A172 (cell line): Measurements from ENCODE around the gene TXK. TPM values are rescaled to one million over a fixed set of nuclear protein-coding genes. Genes with fewer than 3 reads are reported as not detected.

ENCODE experiments used
- DNase-seq: peaks from one replicate; pipeline ENCODE4 v3.0.0-alpha.2; 2015; ENCODE audit warnings: low spot score
- total RNA-seq: library from RNA; depleted of rRNA; stranded (reverse); fragments of >200 nt; shearing (Covaris generic); gene quantifications from 2 replicates; pipeline ENCODE4 v1.2.3, GENCODE V29; 2014

Gene TXK
- total RNA-seq, 1 experiment from 2014 or later = not detected

DNA sequence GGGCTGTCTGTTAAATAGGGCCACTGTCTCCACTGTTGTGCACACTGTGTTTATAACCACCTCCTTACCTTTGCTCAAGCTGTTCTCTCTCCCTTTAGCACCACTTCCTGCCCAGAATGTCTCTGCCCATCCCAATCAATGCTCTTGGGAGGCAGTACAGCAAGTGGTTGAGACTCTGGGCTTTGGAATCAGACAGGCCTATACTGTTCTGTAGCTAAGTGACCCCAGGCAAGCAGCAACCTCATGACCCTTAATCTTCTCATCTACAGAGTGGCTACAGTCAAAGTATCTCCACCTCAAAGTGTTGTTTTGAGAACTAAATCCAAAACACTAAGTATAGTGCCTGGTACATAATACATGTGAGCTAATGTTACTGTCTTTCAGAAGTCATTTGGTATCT, 3.8 kb upstream of the TXK start:
- DNase-seq = no peak

DNA sequence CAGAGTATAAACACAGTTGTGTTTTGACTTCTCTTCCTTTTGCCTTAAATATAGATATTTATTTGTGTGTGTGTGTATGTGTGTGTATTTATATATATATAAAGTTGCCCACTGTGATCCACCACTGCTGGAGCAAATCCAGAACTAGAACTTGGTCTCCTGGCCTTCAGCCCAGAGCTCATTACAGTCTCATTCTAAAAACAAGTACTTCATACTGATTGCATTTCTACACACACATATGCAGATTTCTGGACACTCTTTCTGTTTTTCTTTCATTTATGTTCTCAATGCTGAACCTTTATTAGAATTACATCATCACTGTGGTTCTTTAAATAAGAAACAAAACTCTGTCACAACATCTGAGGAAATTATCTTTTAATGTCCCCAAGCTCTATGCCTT, 381 bp downstream of the TXK start:
- no peak for DNase-seq

DNA sequence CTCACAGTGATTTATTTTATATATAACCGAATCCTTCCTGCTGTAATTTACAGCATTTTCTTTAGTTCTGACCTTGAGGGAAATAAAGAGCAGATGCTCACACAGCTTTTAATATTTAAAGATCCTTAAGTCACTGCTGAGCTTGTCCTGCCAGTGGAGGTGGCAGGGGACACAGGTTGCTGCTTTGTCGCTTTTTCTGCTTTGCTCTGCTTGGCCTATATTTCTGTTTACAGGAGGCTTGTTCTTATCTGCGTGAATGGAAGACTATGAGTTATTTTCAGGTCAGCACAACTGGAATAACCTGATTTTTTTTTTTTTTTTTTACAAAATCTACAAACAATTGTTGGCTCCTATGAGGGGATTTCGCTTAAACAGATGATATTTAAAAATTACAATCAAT, 2.3 kb downstream of the TXK start:
- DNase-seq = no peak

DNA sequence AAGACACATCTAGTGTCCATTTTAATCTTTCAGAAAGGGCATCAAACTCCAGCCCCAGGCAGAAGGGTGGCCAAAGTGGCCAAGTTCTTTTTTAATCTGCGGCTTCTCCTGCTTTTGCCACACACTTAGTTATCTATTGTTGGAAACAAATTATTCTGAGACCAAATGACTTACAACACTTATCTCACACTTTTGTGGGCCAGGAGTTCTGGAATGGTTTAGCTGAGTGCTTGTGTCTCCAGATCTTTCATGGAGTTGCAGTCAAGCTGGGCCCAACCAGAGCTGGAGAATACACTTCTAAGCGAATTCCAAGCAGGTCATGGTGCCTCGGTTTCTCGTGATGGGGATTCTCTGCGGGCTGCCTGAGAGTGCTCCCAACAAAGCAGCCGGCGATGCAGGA, 4.0 kb downstream of the TXK start:
- no peak for DNase-seq

DNA sequence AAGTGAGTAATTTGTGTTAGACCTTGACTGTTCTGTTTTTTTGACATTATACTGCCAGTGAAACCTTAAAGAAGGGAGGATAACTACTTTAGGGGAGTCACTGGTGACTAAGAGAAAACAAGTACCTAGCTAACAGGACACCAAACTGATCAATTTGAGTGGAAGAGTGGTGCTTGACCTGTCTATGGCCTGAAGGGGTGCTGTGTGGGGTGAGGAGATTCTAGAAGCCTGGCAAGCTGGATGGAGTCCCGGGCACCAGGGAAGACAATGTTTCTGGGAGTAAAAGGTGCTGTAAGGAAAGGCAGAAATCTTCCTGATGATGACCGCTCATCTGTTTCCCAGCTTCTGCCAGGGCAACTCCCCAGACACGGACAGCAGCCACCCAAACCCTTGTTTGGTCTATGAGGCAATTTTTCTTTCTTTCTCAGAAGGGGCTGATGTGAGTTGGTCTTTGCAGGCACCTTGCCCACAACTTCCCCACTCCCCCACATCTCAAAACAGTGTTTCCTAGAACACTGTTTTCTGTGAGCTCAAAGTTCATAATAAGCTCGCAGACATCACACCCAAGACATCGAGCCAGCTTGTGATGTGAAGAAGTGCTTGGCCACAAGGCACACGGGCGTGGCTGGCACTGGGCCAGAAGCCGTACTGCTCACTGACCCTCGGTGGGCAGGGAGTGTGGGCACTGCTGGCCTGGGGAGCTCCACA, 4.6 kb downstream of the TXK start:
- no peak for DNase-seq

DNA sequence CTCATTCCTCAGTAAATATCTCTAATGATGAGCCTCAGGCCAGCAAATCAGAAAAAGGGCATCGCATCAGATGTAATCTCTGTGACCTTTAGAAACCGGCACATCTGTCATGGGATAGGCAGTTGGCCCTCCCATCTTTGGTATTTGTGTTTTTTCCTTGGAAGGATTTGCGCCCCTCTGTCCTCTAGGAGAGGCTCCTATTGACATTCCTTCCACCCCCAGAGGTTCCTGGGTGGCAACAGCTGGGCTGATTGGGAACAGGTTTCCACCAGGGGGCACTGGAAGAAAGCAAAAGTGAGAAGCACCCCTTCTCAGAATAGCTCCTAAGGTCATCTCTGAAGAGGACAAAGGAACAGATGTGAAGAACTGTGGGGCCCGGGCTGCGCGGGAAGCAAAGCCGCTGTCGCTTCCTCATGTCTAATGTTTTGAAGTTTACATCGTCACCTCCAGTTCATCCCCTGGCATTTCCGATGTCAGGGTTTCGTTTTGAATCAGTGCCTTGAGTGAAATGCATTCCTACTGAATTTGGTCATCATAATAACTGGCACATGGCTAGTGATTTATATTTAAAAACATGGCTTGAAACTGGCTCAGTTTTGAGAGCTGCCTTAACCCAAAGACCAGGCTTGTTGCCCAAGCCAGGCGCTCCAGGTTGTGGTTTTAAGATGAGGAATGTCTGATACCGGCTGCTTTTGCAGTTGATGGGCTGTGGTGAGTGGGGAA, 6.2 kb downstream of the TXK start:
- peak; percentile 97 for DNase-seq

DNA sequence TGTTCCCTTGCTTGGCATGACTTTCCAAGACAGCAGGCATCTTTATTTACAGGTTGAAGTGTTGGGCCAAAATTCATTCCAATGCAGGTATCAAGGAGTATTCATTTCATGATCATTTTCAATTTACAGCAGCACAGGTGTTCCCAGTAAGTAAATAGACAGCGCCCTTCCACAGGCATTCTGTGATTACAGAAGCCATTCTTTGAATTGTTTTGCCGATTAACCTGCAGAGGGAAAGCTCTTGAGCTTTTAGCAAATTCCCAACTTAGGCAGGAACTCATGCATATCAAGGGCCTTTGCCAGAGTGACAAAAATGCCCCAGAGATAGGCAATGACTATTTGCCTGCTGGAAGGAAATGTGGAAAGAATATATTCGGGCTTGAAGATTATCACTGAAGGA, 6.8 kb downstream of the TXK start:
- no peak for DNase-seq

DNA sequence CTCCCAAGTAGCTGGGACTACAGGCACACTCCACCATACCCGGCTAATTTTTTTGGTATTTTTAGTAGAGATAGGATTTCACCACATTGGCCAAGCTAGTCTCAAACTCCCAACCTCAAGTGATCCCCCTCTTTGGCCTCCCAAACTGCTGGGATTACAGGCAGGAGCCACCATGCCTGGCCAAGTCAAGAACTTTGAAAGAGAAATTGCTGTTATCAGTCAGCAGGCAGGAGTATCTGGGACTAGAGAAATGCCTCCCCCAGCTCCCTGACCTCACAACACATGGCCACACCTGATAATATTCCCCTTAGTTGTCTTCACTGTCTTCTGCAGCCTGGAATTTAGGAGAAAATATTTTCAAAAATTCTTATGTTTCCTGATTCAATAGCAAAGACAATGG, 7.4 kb downstream of the TXK start:
- DNase-seq = no peak

DNA sequence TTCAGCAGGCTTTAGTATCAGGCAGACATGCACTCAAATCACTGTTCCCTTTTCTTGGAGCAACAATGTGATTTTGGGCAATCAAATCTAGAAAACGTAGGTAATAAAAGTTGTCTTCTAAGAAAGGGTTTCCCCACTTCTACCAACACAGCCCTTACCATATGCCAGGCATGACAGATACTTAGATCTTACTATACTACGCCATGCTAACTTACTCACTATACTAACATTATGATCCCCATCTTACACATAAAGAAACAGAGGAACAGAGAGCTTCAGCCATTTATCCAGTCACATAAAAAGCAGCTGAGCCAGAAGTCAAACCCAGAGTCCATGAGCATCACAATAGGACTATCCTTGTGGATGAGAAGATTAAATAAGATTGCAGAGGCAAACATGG, 9.2 kb downstream of the TXK start:
- DNase-seq = no peak

DNA sequence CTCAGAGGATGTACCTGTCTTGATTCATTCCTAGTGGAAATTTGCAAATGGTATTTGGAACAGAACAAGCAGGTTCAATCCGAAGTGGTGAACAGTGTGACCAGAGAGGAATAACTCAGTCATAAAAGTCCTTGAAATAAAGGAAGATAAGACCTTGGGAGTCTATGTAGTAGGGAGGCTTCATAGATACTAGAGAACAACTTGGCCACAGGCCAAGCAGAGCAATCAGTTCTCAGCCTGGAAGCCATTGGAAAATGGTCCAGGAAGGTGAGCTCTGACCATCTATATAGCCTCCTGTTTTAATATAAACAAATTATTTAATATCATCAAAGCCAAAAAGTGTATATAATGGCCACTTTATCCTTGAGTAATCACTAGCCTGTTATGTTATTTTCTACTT, 11.3 kb downstream of the TXK start:
- DNase-seq = no peak

DNA sequence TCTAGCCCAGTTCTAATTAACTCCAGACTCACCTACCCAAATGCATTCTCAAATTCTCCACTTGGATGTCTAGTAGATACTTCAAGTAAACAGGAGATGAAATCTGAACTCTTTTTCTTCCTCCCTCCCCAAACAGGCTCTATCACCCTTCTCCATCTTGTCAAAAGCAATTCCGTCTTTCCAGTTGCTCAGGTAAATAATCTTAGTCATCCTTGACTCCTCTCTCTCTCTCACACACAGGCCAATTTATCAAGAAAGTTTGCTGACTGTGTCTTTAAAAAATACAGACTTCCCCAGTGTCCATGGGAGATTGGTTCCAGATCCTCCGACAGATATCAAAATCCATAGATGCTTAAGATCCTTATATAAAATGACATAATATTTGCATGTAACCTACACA, 12.9 kb downstream of the TXK start:
- no peak for DNase-seq

DNA sequence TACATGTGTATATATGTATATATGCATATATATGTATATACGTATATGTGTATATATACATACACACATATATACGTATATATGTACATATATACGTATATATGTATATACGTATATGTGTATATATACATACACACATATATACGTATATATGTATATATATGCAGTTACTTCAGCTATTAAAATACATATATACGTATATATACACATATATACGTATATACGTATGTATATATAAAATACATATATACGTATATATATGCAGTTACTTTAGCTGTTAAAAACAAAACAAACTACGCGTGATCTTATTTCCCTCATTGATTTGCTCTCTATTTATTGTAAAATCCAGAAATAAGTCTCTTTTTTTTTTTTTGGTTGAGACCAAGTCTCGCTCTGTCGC, 13.9 kb downstream of the TXK start:
- DNase-seq = no peak

DNA sequence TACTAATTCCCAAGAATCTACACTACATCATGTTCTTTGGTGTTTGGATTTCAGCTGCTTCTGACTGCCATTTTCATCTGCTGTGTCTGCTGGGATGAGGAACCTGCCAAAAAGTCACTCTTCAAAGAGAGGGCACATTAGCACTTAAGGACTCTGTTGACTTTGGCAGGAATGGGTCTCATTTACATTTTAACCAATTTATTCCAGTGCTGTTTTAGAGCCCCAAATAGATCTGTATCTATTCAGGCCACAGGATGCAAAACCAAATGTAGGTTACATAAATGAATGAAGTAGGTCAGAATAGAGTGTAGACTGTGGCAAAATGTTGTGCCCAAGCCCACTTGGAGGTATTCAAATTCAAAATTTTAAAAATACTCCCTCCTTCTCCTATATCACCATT, 14.4 kb downstream of the TXK start:
- DNase-seq = no peak

DNA sequence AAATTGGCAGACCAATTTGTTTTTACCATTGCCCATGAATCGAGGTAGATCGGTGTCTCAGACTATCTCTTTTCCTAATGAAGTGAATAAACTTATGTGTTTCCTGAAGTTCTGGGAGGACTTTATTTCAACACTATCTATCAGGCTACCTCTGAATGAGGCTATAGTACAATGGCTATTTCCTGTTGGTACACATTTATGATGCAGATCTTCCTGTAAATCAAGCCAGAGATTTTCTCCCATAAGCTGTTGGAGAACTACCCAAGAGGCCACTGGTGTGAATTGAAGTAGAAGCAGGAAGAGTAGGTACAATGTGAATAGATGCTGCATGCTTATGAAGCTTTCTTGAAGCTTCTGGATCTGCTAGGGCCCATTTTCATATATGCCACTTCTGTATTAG, 16.0 kb downstream of the TXK start:
- no peak for DNase-seq

DNA sequence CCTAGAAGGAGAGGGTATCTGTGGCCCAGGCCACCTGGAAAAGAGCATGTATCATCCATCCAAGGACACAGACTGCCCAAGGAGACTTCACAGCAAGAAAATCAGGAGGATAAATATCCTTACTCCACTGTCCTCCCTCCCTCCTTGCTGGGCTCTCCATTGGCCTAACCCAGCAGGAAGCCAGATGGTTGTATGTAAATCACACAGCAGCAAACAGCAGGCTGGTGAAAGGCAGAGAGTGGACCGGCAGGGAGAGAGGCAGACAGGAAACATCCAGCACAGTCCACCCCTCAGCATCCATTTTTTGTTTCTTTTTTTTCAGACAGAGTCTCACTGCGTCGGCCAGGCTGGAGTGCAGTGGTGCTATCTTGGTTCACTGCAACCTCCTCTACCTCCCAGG, 17.5 kb downstream of the TXK start:
- DNase-seq = no peak

DNA sequence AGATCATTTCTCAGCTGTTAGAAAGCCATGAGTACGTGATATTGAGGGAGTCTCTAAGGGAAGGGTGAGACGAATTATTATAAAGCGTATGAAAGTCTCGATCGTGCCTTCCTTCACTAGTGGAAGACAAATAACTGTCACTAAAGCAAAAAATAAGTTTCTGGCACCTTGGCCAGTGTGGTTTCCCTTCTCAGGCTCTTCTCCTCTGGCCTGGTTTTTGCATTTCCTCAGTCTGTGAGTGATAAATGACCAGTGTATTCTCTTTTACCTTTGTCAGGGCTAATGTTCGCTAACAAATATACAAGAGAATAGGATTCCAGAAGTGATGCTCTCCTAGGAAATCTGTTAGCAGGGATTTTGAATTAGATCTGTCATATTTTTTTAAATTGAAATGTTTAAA, 19.6 kb downstream of the TXK start:
- DNase-seq = no peak

DNA sequence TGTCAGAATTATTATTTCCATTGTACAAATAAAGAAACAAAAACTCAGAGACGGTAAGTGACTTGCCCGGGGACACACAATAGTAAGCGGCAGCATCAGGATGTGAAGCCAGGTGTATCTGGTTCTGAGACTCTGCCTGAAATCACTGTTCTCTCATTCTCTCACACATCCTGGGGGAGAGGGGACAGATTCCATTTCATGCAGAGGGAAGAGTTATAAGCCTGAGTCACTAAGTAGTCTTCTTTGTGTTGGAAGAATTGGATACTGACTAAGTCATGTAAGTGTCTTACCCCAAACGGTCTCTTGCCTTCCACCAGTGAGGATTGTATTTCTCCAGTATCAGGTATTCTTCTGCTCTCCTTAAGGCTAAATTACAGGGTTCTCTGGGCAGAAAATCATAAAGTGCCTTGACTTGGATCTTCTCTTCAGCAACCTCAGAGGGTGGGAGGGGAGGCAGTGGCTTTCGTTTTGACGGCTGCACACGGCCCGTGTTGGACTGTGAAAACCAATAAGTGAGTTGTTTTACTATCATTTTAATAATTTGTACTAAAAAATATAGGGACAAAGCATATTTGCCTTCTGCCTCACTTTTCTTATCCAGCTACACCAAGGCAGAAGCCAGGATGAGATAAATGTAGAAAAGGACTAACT, 21.9 kb downstream of the TXK start:
- DNase-seq = peak; percentile 20

DNA sequence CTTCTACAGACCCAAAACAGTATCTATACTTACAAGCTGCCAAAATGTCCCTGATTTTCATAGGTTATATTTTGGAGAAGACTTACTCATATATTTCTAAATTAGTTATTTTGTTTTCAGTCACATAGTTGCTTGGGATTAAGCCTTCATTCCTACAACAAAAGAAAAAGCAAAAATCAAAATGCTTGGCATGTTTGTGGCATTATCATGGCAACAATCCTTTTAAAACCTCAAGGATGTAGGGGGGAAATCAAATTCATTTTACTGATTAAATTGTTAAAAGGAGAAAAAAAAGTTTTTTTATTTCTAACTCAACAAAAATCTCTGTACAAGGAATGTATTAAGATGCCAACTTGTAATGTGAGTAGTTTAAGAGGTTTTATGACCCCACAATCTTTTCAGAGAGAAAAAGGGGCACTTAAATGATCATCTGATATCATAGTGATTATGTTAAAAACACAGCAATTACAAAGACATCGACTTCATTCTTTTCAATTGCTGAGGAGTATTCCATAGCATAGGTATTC, 23.5 kb downstream of the TXK start:
- no peak for DNase-seq

DNA sequence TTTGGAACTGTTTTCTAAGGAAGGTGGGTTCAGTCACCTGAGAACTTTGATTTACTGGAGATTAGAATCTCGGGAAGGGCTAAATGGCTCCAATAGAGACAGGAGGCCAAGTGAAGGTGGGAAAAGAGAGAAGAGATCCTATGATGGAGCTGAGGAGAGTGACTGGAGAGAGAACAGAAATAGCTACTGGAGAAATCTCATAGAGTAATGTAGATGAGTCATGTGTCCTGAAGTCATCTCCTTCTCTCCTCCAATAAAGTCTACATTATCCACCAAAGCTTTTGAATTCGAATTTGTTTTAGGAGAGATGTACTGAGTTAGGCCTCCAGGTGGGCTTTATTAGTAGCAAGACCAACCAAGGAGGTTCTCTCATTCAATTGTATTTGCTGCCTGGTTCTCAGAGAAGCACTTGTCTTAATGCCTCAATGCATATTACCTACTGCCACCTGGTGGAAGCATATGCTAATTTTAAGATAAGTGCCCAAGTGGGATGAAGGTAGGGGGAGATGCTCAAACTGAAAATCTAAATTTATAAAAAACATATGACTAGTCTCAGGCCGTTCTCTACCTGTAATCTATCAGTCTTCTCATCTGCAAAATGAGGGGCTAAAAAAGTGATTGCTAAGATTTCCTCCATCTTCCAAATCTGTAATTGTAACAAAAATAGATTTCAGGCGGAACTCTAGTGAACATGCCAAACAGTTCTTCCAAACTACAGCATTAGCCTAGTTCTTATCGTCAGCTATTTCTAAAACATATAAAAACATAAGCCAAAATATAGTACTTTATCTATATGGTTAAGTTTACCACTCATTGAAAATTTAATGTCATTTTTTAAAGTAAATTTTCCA, 24.4 kb downstream of the TXK start:
- peak; percentile 46 for DNase-seq

DNA sequence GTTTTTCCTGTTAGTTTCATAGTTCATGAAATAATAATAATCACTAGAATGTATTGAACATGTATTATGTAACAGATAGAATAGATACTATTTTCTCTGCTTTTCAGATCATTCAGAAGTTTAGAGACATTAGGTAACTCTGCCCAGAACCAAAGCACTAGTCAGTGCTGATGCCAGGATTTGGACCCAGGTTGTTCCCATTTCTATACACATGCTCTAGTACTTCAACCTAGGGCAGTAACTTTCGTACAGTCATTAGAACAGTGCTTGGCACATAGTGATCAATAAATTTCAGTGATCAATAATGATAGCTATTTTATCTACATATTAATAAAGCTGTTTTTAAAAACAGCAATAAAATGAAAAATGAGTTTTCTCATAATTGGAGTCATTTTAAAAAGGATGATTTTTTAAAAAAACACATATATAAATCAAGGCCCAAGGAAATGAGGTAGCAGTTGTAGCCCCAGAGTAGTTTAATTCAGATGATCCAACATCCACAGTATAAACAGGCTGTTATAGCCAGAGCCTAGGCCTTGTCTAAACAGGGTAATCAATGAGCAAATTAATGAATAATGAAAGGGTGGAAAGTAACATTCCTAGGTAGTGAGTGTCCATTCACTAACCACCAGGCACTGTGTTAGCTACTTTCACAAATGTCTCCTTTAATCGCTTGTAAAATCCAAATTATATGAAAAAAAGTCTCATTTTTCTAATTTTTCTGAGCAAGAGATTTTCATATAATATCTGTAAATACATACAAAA, 25.6 kb downstream of the TXK start:
- no peak for DNase-seq

DNA sequence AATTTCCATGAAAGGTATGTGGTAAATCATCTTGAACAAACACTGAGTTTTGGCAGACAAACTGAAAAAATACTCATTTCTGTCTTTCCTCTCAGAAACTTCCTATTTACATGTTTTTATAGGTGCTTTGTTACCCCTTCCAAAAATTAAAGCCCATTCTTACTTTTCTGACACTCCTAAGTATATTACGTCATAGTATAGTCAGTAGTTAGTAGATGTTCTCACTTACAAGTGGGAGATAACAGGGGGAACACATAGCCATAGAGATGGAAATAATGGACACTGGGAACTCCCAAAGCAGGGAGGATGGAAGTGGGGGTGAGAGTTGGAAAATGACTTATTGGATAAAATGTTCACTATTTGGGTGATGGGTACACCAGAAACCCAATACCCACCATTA, 28.8 kb downstream of the TXK start:
- DNase-seq = no peak
